GM21619 (cell line): Measurements from ENCODE around the gene SOX6.
"Not testable (repeated sequence)": the region's sequence is repeated elsewhere in the genome, so short reads cannot be mapped to it uniquely, and the experiment has no call there.

ENCODE experiments used
- ATAC-seq: cut with Tn5 transposase; IDR thresholded peaks from one replicate; pipeline ENCODE4 v1.9.1; 2021; ENCODE audit not compliant: unreplicated experiment

The SOX6 gene

GRCh38 chr11:16356057-16356760 is at the start of gene SOX6:
Gene SOX6 (minus strand): TSS chr11:16356546. CDS start chr11:16341248, 15,298 bp downstream.
- no peak for ATAC-seq

DNA sequence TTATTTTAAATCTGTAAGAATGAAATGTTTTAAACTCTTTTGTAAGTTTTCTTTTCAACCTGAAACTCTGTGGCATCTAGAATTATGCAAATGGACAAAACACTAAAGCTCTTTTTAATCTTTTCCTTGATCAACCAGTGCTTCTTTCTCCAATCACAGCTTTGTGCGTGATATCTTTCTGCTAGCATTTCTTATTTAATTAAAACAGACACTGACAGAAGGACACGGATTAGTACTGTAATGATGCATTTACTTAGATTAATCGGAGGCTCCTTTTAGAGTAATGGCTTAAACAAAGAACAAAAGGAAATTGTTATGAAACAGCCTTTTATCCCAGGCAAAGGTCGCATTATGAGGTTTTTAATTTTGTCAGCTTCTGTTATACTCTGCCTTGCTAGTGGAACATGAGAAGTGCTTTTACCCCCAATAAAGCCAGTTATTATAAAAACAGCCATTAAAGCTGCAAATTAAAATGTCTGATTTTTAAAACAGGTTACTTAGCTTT is 48.5 kb upstream of the SOX6 start:
- no peak for ATAC-seq

GRCh38 chr11:16403851-16404250 is 47.5 kb upstream of the SOX6 start:
- no peak for ATAC-seq

GRCh38 chr11:16403448-16403803 is 47.1 kb upstream of the SOX6 start:
- ATAC-seq, result no peak

- no peak for ATAC-seq
Observed at GRCh38 chr11:16402654-16403447, 46.5 kb upstream of the SOX6 start.

- ATAC-seq, result no peak
Observed at GRCh38 chr11:16397390-16397789, 41.0 kb upstream of the SOX6 start.

DNA sequence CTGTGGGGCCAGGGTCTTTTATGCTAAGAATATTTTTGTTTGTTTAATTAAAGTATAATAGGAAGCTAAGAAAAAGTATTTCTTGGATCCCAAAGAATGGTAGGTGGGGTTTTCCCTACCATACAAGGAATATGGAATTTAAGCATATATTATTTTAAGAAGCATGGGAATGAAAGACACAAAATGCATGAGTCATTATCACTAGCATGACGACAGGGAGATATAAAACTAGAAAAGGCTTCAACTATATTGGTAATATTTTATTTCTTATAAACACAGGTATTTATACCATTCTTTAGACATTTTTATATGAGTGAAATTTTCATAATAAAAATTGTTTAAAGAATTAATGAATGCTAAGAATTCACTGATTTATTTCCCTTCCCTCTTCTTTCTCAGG is 39.3 kb upstream of the SOX6 start:
- ATAC-seq, result no peak

GRCh38 chr11:16394947-16395346 is 38.6 kb upstream of the SOX6 start:
- ATAC-seq, result no peak

- no peak for ATAC-seq
Observed at GRCh38 chr11:16393340-16393739, 37.0 kb upstream of the SOX6 start.

- no peak for ATAC-seq
Observed at GRCh38 chr11:16392616-16393015, 36.3 kb upstream of the SOX6 start.

DNA sequence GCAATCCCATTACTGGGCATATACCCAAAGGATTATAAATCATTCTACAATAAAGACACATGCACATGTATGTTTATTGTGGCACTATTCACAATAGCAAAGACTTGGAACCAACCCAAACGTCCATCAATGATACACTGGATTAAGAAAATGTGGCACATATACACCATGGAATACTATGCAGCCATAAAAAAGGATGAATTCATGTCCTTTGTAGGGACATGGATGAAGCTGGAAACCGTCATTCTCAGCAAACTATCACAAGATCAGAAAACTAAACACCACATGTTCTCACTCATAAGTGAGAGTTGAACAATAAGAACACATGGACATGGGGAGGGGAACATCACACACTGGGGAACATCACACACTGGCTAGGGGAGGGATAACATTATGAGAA is 34.5 kb upstream of the SOX6 start:
- ATAC-seq, result not testable (repeated sequence)

GRCh38 chr11:16385099-16385498 is 28.8 kb upstream of the SOX6 start:
- no peak for ATAC-seq

DNA sequence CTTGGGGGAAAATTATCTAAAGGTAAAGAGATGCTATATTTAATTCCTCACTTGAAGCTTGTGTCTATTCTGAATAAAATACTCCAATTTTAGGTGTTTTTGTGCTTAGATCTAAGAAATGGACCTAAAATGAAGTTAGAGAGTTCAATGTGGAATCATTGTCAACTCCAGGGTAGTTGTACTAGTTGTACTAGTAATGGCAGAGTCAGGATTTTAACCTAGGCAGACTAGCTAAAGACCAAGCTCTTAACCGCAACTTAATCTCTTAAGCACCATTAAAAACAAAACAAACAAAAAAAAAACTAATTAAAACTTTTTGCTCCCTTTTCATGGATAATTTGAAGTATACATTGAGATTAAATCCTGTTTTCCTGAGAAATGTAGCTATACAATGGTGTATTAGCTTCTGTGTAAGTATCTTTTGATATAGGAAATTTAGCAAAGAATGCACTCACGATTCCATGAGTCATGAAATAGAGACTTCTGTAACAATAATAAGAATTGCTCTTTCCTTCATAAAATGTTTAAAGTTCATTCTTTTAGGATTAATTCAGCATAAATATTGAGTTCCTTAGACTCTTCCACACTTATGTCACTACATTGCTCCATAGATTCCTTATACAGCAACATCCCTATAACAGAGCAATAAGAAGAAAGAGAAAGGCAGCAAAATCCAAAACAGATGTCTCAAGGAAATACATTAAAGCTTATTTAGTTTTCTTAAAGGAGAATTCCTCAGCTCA is 26.5 kb upstream of the SOX6 start:
- ATAC-seq, result no peak

- ATAC-seq, result no peak
Observed at GRCh38 chr11:16382186-16382585, 25.8 kb upstream of the SOX6 start.

DNA sequence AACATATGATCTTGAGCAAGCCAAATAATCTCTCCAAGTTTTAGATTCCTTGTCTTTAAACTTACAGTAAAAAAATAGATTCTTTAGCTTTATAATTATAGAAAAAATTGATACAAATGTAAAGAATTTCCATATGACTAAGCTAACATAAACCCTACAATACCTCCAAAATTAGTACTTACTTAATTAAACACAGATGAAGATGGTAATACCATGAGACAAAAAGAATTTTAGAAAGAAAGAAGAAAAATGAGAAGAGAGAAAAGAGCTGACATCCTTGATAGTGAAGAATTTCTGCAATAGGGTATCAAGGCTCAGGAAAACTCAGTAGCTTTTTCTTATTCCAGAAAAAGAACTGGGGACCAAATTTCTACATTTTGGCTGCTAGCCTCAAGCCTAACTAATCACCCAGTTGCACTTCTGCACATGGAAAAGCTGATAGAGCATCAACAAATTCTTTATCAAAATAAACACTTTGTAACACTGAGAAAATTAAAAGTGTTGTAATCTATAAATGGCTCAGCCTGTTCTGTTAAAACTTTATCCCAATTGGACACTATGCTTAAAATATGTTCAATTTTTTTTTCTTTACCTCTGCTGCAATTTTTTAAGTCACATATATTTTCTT is 24.7 kb upstream of the SOX6 start:
- no peak for ATAC-seq

- ATAC-seq, result no peak
Observed at GRCh38 chr11:16378906-16379305, 22.6 kb upstream of the SOX6 start.

GRCh38 chr11:16377746-16378145 is 21.4 kb upstream of the SOX6 start:
- ATAC-seq, result no peak

DNA sequence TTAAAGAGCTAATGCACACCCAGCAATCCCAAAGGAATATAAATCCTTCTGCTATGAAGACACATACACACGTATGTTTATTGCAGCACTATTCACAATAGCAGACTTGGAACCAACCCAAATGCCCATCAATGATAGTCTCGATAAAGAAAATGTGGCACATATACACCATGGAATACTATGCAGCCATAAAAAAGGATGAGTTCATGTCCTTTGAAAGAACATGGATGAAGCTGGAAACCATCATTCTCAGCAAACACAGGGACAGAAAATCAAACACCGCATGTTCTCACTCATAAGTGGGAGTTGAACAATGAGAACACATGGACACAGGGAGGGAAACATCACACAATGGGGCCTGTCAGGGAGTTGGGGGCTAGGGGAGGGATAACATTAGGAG is 19.3 kb upstream of the SOX6 start:
- ATAC-seq, result not testable (repeated sequence)

GRCh38 chr11:16373768-16374167 is 17.4 kb upstream of the SOX6 start:
- no peak for ATAC-seq

- no peak for ATAC-seq
Observed at GRCh38 chr11:16372355-16372754, 16.0 kb upstream of the SOX6 start.

- ATAC-seq, result no peak
Observed at GRCh38 chr11:16367252-16367651, 10.9 kb upstream of the SOX6 start.
